ENCODE measurements around the gene SH3GLB2.

GRCh38 chr9:129007035-129007765 lies 20.9 kb downstream of the SH3GLB2 start:
- TF ChIP-seq CTCF (IDR thresholded peaks at IDR 0.05; ENCODE audit: low read length): peak; percentile 8; the same call in 1 of the 2 replicates
- TF ChIP-seq EZH2 (IDR thresholded peaks at IDR 0.05; ENCODE audit: borderline replicate concordance, low read length): no peak

Data from OCI-LY1 (cell line).